ENCODE measurements around the gene OCRL. TPM values are rescaled to one million over a fixed set of nuclear protein-coding genes. Genes with fewer than 3 reads are reported as not detected.

The OCRL gene
- total RNA-seq, 1 donor from 2014 or later: 36.1 TPM

DNA sequence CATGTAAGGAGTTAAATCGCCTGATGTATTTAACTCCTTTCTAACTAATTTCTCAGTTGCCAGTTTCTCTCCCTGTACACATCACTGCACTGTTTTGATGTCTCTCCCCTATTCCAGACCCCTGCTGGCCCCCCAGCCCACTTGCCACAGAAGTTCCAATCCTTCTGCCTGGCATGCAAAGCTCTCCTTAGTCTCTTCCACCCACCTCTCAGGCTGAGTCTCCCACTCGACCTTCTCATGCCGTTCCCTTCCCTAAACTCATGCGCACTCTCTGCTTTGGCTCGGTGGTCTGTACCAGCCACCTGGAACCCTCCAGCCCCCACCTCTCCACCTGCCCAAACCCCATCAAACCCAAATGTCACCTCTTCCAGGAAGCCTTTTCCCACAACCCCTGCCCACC, 57.8 kb downstream of the OCRL start:
- Mint-ChIP-seq H3K36me3 (ENCODE audit: low read depth, unreplicated experiment) (no peaks in the 10 kb centered on the region), H3K4me1 (ENCODE audit: low read depth, unreplicated experiment) (peaks cover 10% of the 10 kb centered on the region), H3K27me3 (ENCODE audit: low read depth, unreplicated experiment) (no peaks in the 10 kb centered on the region), H3K27ac (ENCODE audit: unreplicated experiment) (no peak overlapping the region), H3K4me3 (ENCODE audit: unreplicated experiment) (no peak overlapping the region), H3K9me3 (ENCODE audit: unreplicated experiment) (no peaks in the 10 kb centered on the region)
- FAIRE-seq (no peak), DNase-seq (ENCODE audit: low read depth) (no peak)
- Histone ChIP-seq H4K20me1 (ENCODE audit: insufficient read depth, low read length) (no peaks in the 10 kb centered on the region), H3K9ac (ENCODE audit: low read length) (no peak overlapping the region), H3K79me2 (ENCODE audit: insufficient read depth, low read length) (no peaks in the 10 kb centered on the region), H3K4me2 (ENCODE audit: low read length) (no peak overlapping the region), H2AFZ (ENCODE audit: low read depth, low read length) (no peak overlapping the region), H3K4me1 (ENCODE audit: insufficient read depth, low read length) (peaks cover 3% of the 10 kb centered on the region), H3K27me3 (ENCODE audit: insufficient read depth, low read length) (no peaks in the 10 kb centered on the region), H3K36me3 (ENCODE audit: insufficient read depth, low read length) (peaks cover 2% of the 10 kb centered on the region), H3K9me3 (ENCODE audit: insufficient read depth, low read depth, low read length) (no peaks in the 10 kb centered on the region), H3K4me3 (ENCODE audit: insufficient read depth, low read depth, low read length) (no peak overlapping the region), H3K27ac (ENCODE audit: low read depth, low read length) (no peak overlapping the region)
- TF ChIP-seq EZH2 (IDR thresholded peaks at IDR 0.05; ENCODE audit: insufficient read depth, low read length): no peak
- TF ChIP-seq, protein P1, sequence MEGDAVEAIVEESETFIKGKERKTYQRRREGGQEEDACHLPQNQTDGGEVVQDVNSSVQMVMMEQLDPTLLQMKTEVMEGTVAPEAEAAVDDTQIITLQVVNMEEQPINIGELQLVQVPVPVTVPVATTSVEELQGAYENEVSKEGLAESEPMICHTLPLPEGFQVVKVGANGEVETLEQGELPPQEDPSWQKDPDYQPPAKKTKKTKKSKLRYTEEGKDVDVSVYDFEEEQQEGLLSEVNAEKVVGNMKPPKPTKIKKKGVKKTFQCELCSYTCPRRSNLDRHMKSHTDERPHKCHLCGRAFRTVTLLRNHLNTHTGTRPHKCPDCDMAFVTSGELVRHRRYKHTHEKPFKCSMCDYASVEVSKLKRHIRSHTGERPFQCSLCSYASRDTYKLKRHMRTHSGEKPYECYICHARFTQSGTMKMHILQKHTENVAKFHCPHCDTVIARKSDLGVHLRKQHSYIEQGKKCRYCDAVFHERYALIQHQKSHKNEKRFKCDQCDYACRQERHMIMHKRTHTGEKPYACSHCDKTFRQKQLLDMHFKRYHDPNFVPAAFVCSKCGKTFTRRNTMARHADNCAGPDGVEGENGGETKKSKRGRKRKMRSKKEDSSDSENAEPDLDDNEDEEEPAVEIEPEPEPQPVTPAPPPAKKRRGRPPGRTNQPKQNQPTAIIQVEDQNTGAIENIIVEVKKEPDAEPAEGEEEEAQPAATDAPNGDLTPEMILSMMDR (IDR thresholded peaks at IDR 0.05; ENCODE audit: insufficient read depth, low read depth, low read length): no peak

GRCh38 chrX:129599499-129599898, 59.4 kb downstream of the OCRL start:
- no peaks in the 10 kb centered on the region for H3K36me3 Mint-ChIP-seq (ENCODE audit: low read depth, unreplicated experiment)
- Histone ChIP-seq H3K79me2 (ENCODE audit: insufficient read depth, low read length) (no peaks in the 10 kb centered on the region), H3K4me2 (ENCODE audit: low read length) (no peak overlapping the region), H3K27ac (ENCODE audit: low read depth, low read length) (no peak overlapping the region), H3K4me1 (ENCODE audit: insufficient read depth, low read length) (peaks cover 8% of the 10 kb centered on the region), H3K36me3 (ENCODE audit: insufficient read depth, low read length) (peaks cover 2% of the 10 kb centered on the region), H3K4me3 (ENCODE audit: insufficient read depth, low read depth, low read length) (no peak overlapping the region), H3K27me3 (ENCODE audit: insufficient read depth, low read length) (no peaks in the 10 kb centered on the region), H3K9ac (ENCODE audit: low read length) (no peak overlapping the region), H4K20me1 (ENCODE audit: insufficient read depth, low read length) (no peaks in the 10 kb centered on the region), H3K9me3 (ENCODE audit: insufficient read depth, low read depth, low read length) (no peaks in the 10 kb centered on the region), H2AFZ (ENCODE audit: low read depth, low read length) (no peak overlapping the region)
- DNase-seq (ENCODE audit: low read depth) (no peak), FAIRE-seq (no peak)
- no peak overlapping the region for H3K4me3 Mint-ChIP-seq (ENCODE audit: unreplicated experiment)
- TF ChIP-seq, protein P1 (IDR thresholded peaks at IDR 0.05; ENCODE audit: insufficient read depth, low read depth, low read length): no peak
- no peak for TF ChIP-seq EZH2 (IDR thresholded peaks at IDR 0.05; ENCODE audit: insufficient read depth, low read length)
- no peaks in the 10 kb centered on the region for H3K27me3 Mint-ChIP-seq (ENCODE audit: low read depth, unreplicated experiment)
- H3K4me1 Mint-ChIP-seq (ENCODE audit: low read depth, unreplicated experiment): peaks cover 7% of the 10 kb centered on the region
- H3K27ac Mint-ChIP-seq (ENCODE audit: unreplicated experiment): no peak overlapping the region
- no peaks in the 10 kb centered on the region for H3K9me3 Mint-ChIP-seq (ENCODE audit: unreplicated experiment)

DNA sequence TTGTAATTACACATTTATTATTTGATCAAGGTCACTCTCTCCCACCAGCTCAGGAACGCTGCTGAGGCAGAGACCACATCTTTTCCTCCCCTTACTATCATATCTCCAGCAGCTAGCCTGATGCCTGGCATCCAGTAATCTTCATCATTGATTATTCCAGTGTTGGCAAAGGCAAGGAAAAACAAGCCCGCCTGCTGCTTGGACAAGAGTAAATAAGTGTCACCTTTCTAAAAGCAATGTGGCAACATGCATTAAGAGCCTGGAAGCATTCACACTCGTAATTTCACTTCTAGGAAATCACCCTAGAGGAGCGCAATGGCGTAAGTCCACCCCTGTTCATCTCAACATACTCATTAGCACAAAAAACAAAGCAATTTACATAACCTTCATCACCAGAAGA, 59.9 kb downstream of the OCRL start:
- no peaks in the 10 kb centered on the region for H4K20me1 ChIP-seq (ENCODE audit: insufficient read depth, low read length)
- peaks cover 2% of the 10 kb centered on the region for H3K36me3 ChIP-seq (ENCODE audit: insufficient read depth, low read length)
- H3K4me3 ChIP-seq (ENCODE audit: insufficient read depth, low read depth, low read length): no peak overlapping the region
- no peak overlapping the region for H3K27ac ChIP-seq (ENCODE audit: low read depth, low read length)
- H3K79me2 ChIP-seq (ENCODE audit: insufficient read depth, low read length): no peaks in the 10 kb centered on the region
- Mint-ChIP-seq H3K36me3 (ENCODE audit: low read depth, unreplicated experiment) (no peaks in the 10 kb centered on the region), H3K9me3 (ENCODE audit: unreplicated experiment) (no peaks in the 10 kb centered on the region), H3K27me3 (ENCODE audit: low read depth, unreplicated experiment) (no peaks in the 10 kb centered on the region), H3K4me3 (ENCODE audit: unreplicated experiment) (no peak overlapping the region), H3K4me1 (ENCODE audit: low read depth, unreplicated experiment) (peaks cover 7% of the 10 kb centered on the region), H3K27ac (ENCODE audit: unreplicated experiment) (no peak overlapping the region)
- no peak for DNase-seq (ENCODE audit: low read depth)
- peaks cover 8% of the 10 kb centered on the region for H3K4me1 ChIP-seq (ENCODE audit: insufficient read depth, low read length)
- no peaks in the 10 kb centered on the region for H3K27me3 ChIP-seq (ENCODE audit: insufficient read depth, low read length)
- H3K4me2 ChIP-seq (ENCODE audit: low read length): no peak overlapping the region
- no peaks in the 10 kb centered on the region for H3K9me3 ChIP-seq (ENCODE audit: insufficient read depth, low read depth, low read length)
- no peak for TF ChIP-seq EZH2 (IDR thresholded peaks at IDR 0.05; ENCODE audit: insufficient read depth, low read length)
- TF ChIP-seq, protein P1 (IDR thresholded peaks at IDR 0.05; ENCODE audit: insufficient read depth, low read depth, low read length): no peak
- H3K9ac ChIP-seq (ENCODE audit: low read length): no peak overlapping the region
- FAIRE-seq: no peak
- H2AFZ ChIP-seq (ENCODE audit: low read depth, low read length): no peak overlapping the region
